GM10847 (cell line): ENCODE results near the gene DAND5.
A peak's percentile ranks its signal among the peaks of the same experiment; 100 is the strongest.

Experiments
- POLR2A ChIP-seq: IDR thresholded peaks from 2 replicates; pipeline ENCODE4 v1.6.1; 2011; ENCODE audit not compliant: insufficient read length; ENCODE audit errors: extremely low read depth

The DAND5 gene, protein sequence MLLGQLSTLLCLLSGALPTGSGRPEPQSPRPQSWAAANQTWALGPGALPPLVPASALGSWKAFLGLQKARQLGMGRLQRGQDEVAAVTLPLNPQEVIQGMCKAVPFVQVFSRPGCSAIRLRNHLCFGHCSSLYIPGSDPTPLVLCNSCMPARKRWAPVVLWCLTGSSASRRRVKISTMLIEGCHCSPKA

DNA sequence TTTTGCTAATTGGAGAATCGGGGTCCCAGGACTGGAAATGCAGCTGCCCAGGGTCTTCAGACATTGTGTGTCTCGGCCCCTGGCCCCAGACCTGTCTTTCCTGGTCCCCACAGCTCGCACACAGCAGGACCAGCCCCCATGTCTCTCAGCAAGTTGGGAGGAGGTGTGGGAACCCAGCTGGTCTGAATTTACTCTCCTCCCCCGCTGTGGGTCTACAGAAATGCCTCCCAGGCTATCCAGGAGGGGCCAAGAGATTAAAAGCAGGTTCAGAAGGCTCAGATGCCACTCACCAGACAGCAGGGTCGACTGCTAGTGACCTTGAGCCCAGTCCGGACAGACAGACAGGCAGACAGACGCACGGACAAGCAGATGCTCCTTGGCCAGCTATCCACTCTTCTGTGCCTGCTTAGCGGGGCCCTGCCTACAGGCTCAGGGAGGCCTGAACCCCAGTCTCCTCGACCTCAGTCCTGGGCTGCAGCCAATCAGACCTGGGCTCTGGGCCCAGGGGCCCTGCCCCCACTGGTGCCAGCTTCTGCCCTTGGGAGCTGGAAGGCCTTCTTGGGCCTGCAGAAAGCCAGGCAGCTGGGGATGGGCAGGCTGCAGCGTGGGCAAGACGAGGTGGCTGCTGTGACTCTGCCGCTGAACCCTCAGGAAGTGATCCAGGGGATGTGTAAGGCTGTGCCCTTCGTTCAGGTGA lies at the start of gene DAND5:
TSS of gene DAND5 (plus strand) at position 285 of the 697 bp plus-strand sequence. CDS start at position 370, 85 bp downstream.
- TF ChIP-seq POLR2A: no peak

DNA sequence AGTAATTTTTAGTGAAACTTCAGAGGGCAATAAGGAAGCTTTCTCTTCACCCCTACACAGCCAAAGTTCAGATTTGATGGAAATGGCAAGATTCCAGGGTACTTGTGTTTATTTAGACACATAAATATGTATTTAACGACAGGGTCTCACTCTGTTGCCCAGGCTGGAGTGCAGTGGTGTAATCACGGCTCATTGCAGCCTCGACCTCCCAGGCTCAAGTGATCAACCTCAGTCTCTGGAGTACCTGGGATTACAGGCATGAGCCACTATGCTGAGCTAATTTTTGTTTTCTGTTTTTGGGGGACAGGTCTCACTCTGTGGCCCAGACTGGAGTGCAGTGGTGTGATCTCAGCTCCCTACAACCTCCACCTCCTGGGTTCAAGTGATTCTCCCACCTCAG lies 48.3 kb upstream of the DAND5 start:
- TF ChIP-seq POLR2A: no peak

DNA sequence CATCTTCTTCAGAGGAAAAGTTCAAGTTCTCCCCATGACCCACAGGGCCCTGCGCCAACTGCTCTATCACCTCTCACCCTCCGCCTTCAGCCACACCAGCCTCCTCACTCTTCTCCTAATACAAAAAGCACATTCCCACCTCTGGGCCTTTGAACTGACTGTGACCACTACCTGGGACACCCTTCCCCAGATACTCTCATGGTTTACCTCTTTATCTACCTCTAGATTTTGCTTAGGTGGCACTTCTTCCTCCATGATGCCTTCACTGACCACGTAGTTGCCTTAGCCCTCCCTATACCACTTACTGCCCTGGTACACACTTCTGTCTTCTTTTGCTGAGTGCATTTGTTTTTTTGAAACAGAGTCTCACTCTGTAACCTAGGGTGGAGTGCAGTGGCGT lies 46.4 kb upstream of the DAND5 start:
- no peak for TF ChIP-seq POLR2A

DNA sequence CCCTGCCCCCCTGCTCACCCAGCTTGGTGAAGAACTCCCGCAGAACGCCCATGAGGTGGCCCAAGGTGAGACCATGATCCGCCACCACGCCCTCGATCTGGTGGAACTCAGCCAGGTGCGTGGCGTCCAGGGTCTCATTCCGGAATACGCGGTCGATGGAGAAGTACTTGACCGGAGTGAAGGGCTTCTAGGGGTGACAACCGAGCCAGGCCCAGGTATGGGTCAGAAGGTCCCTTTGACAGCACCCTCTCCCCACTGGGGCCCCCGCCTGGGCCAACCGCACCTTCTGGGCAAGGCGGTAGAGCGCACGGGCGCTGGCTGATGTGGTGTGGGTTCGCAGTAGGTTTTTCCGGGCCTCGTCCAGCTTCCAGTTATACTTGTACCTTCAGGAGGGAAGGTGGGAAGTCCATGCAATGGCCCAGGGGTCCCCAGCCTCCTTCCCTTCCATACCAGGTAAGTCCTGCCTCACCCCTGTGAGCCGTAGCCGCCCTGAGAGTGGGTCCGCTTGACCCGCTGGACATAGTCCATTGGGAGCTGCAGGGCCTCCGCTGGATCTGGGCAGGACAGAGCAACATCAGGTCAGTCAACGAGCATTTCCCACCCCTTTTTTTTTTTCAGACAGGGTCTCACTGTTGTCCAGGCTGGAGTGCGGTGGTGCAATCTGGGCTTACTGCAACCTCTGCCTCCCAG lies 44.6 kb upstream of the DAND5 start:
- TF ChIP-seq POLR2A: no peak

DNA sequence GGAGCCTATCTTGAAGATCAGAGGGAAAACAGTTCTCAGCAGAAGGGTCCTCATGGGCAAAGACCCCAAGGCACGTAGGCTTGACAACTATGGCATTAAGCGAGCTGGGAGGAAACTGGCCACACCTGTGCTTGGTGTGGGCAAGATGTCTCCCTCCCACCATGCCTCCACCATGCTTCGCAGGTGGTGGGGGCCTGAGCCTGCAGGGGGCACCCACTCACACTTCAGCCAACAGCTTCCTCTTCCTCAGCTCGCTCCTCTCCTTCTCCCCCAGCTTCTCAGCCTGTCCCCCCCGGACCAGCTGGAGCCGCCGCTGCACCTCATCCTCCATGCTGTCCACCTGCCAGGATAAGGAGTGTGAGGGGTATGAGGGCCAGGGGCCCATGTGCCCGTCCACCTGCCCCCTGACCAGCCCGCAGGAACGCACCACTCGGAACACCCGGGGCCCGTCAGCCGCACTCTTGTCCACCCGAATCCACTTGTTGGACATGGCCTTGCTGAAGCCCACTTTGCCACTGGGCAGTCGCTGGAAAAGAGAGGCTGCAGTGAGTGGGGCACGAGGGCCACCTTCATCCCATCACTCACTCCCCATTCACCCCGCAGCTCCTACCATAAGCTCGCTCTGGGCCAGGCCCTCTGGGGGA lies 39.3 kb upstream of the DAND5 start:
- no peak for TF ChIP-seq POLR2A

DNA sequence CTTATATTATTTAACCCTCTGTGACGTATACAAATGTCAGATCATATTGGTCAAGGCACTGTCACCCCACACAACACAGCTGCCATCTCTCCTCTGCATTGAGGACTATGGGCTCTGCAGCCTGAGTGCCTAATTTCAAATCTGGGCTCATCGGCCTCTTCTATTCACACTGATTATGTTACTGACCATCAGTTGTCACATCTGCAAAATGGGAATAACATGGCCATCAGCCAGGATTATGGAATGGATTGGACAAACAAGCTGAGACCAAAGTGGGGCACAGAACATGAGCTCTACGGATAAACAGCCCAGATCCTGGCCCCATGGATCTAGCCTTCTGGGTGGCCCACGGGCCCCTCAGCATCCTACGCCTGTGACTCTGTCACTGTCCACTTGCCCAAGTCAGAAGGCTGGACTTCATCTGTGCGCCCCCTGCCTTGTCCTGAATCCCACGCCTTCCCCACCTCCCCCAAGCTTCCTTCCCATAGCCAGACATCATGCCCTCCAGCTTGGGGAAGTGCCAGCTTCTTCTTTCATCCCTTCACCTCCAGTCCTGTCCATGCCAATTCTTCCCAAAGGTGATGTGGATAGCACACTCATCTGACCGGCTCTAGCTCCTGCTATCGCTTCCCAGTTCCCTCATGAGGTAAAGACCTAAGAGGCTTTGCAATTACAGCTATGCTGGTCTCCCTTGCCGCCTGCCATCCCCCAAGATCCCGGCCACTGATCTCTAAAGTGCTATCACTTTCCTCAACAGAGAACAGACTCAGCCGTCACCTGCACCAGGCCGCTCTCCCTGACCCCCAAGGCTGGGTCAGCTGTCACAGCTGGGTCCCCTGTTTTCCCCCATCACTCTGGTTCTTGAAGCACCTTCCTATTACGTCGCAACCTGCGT lies 36.7 kb upstream of the DAND5 start:
- TF ChIP-seq POLR2A: no peak

DNA sequence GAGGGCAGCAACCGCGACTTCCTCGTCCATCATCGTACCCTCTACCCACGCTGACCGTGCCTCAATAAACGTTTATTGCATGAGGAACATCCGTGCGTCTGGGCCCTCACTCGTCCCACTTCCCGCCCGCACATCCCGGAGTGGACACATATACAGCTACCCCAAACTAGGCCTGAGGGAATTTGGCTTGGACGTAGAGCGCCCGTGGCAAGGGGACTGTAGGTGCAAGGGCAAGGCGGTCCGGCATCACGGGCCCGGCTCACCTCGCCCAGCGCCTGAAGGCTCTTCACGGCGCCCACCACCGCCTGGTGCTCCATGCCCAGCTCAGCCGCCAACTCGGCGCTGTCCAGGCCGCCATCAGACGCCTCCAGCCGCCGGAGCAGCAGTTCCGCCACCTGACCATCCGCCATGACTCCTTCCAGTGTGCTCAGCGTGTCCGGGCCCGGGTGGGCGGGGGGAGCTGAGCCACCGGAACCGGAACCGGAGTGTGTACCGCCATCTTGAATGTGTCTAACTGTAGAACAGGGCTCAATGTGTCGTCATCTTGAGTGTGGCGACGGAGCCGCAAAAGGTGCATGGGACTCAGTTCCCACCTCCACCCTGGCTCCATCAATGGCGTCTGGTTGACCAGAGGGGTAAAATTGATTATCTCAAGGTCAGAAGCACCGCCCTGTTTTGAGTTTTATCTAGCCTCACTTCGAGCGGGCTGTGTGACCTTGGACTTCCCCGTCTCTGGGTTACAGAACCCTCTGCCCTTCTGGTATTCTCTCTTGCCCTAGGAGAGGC lies 35.9 kb upstream of the DAND5 start, which contains the start of gene FARSA:
TSS of gene FARSA (minus strand) at position 425 of the 786 bp plus-strand sequence. CDS start at position 410, 15 bp downstream.
- TF ChIP-seq POLR2A: peak; percentile 95

DNA sequence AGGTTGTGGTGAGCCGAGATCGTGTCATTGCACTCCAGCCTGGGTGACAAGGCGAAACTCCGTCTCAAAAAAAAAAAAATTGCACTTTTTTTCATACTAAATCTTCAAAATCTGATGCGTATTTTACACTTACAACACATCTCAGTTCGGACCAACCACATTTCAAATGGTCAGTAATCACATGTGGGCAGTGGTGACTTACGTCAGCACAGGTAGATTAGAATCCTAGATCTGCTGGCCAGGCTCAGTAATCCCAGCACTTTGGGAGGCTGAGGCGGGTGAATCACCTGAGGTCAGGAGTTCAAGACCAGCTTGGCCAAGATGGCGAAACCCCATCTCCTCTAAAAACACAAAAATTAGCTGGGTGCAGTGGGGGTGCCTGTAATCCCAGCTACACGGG lies 34.3 kb upstream of the DAND5 start:
- TF ChIP-seq POLR2A: no peak

DNA sequence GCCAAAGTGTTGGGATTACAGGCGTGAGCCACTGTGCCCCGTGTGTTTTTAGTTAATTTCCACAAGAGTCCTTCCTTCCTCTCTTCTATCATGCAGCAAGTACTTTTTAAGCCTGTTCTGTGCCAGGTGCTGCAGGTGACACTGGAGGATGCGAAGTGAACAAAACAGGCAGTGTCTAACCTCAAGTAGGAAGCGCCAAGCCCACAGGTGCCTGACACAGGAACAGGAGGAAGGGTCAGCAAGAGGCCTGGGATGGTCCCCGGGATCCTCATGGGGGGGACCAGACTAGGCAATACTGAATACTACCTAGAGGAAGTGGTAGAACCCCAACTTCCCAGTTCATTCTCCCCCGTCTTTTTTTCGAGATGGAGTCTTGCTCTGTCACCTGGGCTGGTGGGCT lies 32.8 kb upstream of the DAND5 start:
- TF ChIP-seq POLR2A: no peak

DNA sequence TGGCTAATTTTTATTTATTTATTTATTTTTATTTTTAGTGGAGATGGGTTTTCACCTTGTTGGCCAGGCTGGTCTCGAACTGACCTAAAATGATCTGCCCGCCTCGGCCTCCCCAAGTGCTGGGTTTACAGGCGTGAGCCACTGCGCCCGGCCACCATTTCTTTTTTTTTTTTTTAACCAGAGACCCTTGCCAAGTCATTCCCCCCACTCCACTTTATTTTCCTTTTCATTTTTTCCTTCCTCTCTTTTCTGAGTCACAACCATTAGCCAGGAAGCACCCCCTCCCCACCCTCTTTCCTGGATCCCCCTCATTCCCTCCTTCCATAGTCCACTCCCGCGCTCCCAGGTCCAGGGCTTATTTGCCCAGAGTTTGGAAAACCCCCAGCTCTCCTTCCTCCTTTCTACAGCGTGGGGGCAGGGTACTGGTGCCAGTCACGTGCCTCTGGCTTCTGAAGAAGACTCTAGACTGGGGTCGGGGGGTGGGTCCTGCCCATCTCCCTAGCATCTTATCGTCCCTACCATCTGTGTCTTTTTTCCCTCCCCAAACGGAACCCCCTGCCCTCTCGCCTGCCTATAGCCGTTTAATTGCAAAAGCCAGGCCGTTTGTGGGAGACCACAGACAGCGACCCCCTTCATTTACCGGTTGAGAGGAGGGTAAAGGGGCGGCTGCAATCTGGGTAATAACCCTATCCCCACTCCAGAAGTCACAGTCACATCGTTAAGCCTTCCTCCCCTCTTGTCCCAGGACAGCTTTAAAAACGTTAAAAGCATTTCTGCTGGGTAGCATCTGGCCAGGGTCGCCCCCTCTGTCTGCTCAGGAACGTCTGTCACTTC lies 32.1 kb upstream of the DAND5 start:
- no peak for TF ChIP-seq POLR2A

DNA sequence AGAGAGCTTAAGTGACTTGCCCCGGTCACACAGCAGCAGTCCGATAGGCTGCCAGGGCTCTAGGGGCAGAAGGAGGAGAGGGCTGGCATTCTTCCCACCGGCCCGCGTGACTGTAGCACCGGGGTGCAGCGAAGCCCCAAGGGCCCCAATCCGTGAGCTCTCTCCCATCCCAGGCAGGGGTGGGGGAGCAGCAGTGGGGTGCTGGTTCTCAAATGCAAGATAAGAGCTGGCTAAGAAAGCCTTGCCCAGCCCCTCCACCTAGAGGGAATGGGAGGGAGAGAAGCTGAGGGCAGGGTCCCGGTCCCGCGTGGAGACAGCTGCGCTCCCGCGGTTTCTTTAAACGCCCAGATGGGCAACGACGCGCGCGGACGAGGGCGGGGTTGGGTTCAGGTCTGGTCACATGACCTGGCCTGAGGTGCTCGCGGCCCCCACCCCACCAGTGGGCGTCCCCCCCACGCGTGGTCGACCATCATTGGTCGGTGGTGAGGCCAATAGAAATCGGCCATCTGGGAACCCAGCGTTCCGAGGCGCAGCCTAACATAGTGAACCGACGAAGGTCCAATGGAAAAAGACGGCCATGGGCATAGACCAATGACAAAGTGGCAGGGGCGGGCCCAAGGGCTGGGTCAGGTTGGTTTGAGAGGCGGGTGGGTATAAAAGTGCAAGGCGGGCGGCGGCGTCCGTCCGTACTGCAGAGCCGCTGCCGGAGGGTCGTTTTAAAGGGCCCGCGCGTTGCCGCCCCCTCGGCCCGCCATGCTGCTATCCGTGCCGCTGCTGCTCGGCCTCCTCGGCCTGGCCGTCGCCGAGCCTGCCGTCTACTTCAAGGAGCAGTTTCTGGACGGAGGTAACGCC lies 31.2 kb upstream of the DAND5 start, which contains the start of gene CALR:
TSS of gene CALR (plus strand) at position 683 of the 852 bp plus-strand sequence. CDS start at position 754, 71 bp downstream.
- peak; percentile 99 for TF ChIP-seq POLR2A

DNA sequence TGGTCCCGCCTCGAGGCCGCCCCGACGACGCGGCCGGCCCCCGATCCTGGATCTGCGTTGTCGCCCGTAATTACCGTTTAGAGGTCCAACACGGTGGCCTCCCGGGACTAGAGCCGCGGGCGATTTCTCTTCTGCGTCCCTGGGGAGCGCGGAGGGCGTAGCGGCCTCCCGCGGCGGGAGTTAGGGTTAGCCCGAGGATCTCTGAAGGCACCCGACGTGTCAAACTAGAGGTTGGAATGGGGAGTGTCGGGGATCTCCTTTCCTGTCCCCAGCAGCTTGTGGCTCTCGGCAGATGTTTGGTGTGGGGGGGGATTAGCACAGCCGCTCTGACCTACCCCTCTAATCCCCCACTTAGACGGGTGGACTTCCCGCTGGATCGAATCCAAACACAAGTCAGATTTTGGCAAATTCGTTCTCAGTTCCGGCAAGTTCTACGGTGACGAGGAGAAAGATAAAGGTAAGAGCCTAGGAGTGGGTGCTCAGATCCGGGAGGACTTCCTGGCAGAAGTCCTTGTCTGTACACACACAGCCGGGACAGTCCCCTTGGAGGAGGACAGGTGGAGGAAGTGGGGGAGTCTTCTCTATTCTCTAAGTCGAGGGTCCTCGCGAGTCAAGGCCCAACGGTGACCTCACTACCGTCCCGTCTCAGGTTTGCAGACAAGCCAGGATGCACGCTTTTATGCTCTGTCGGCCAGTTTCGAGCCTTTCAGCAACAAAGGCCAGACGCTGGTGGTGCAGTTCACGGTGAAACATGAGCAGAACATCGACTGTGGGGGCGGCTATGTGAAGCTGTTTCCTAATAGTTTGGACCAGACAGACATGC lies 30.4 kb upstream of the DAND5 start:
- TF ChIP-seq POLR2A: no peak
